Measurements from ENCODE around the gene PPTC7. TPM values are rescaled to one million over a fixed set of nuclear protein-coding genes. Genes with fewer than 3 reads are reported as not detected.

Gene PPTC7
- total and polyA plus RNA-seq, 2 of the 8 experiments (the other 6 are each of a cell fraction or from before 2014, with no cell fraction given), result 8.1 to 15.9 TPM

- FAIRE-seq, result no peak
- TF ChIP-seq ATF2 (IDR thresholded peaks at IDR 0.05; ENCODE audit: low read length) (no peak), USF2 (IDR thresholded peaks at IDR 0.05; ENCODE audit: low read length) (no peak), CBX5 (IDR thresholded peaks at IDR 0.05; ENCODE audit: low read depth, low read length) (no peak), RXRA (IDR thresholded peaks at IDR 0.05; ENCODE audit: insufficient read depth, low read depth, low read length) (no peak), TBP (IDR thresholded peaks at IDR 0.05; ENCODE audit: low read depth, low read length) (no peak), KDM5A (IDR thresholded peaks at IDR 0.05; ENCODE audit: low read length) (no peak), CEBPB (IDR thresholded peaks at IDR 0.05; ENCODE audit: low read depth, low read length) (no peak), HDAC2 (IDR thresholded peaks at IDR 0.05; ENCODE audit: borderline replicate concordance in 1 of 2, low read depth in 2 of 2, low read length in 2 of 2) (no peak), JUN (IDR thresholded peaks at IDR 0.05; ENCODE audit: low read depth, low read length) (no peak), POU5F1 (IDR thresholded peaks at IDR 0.05; ENCODE audit: low read depth, low read length) (no peak), SP1 (IDR thresholded peaks at IDR 0.05; ENCODE audit: low read depth, low read length) (no peak)
These were observed 54.8 kb downstream of the PPTC7 start for GRCh38 chr12:110528277-110528839.

More at GRCh38 chr12:110528277-110528839, 54.8 kb downstream of the PPTC7 start:
- Histone ChIP-seq H4K5ac (ENCODE audit: insufficient read length, low read depth, low read length) (no peak overlapping the region), H3K4me3 (ENCODE audit: extremely low read depth in 1 of 4, insufficient read depth in 2 of 4, low read depth in 3 of 4, low read length in 4 of 4) (no peak overlapping the region), H2AK5ac (ENCODE audit: low read depth, low read length) (no peak overlapping the region), H2BK12ac (ENCODE audit: low read depth, low read length) (no peak overlapping the region), H3K27me3 (replicated peaks in 1 of 4; ENCODE audit: control insufficient read depth in 3 of 4, extremely low read depth in 1 of 4, insufficient read depth in 3 of 4, low read length in 3 of 4) (no peaks in the 10 kb centered on the region), H3K23me2 (ENCODE audit: low read depth, low read length) (no peaks in the 10 kb centered on the region), H2BK15ac (ENCODE audit: low read length) (no peak overlapping the region), H2BK5ac (ENCODE audit: low read depth, low read length) (no peak overlapping the region), H3K36me3 (ENCODE audit: control insufficient read depth in 2 of 4, insufficient read depth in 4 of 4, low read length in 3 of 4) (no peaks in the 10 kb centered on the region; a peak in 1 of 8 replicates), H3K14ac (ENCODE audit: insufficient read length) (no peak overlapping the region), H3K18ac (ENCODE audit: extremely low read depth, low read length) (no peak overlapping the region), H3K4me2 (ENCODE audit: insufficient read depth in 1 of 2, low read depth in 2 of 2, low read length in 2 of 2) (no peak overlapping the region), H4K8ac (ENCODE audit: extremely low read depth, insufficient read depth, low read length) (no peak overlapping the region), H2BK20ac (ENCODE audit: low read length) (no peak overlapping the region), H3K4me1 (replicated peaks in 1 of 4; ENCODE audit: control insufficient read depth in 3 of 4, insufficient read depth in 4 of 4, low read length in 3 of 4) (no peaks in the 10 kb centered on the region), H3K79me2 (ENCODE audit: control insufficient read depth in 1 of 2, insufficient read depth in 2 of 2, low read length in 2 of 2) (no peaks in the 10 kb centered on the region), H3K27ac (ENCODE audit: low read depth, low read length) (no peak overlapping the region), H3K4ac (replicated peaks; ENCODE audit: insufficient read length, low read depth, low read length) (no peak overlapping the region), H2BK120ac (replicated peaks; ENCODE audit: low read depth, low read length) (no peak overlapping the region), H3K9me3 (ENCODE audit: insufficient read depth in 2 of 2, low read depth in 1 of 2, low read length in 1 of 2) (no peaks in the 10 kb centered on the region), H3K9ac (replicated peaks in 1 of 4; ENCODE audit: extremely low read depth in 1 of 4, low read depth in 3 of 4, low read length in 3 of 4) (no peak overlapping the region), H4K91ac (replicated peaks; ENCODE audit: insufficient read length, low read length) (no peak overlapping the region), H3K79me1 (ENCODE audit: low read depth, low read length) (no peaks in the 10 kb centered on the region), H3K56ac (replicated peaks; ENCODE audit: insufficient read length, low read depth, low read length) (no peak overlapping the region), H4K20me1 (replicated peaks in 1 of 2; ENCODE audit: control insufficient read depth in 1 of 2, insufficient read depth in 2 of 2, low read length in 2 of 2) (peaks cover 0 to 2% of the 10 kb centered on the region in 2 experiments), H3K23ac (ENCODE audit: insufficient read length) (no peak overlapping the region), H2AFZ (ENCODE audit: low read length) (no peak overlapping the region)
- DNase-seq (ENCODE audit: low read depth in 1 of 2, low spot score in 2 of 2), result no peak
- ChIA-PET CTCF (ENCODE audit: partially characterized antibody) (interaction anchor here (0.7 to 2.6 kb wide), 11 partner anchors 9 to 299 kb away, joined by 3 to 9 read pairs (median 4); partner anchors contain the start of gene ARPC3), POLR2A (ENCODE audit: partially characterized antibody) (interaction anchor here (1.0 to 1.4 kb wide), 3 partner anchors 27 to 199 kb away, joined by 3 to 4 read pairs (median 4); partner anchors contain the start of genes RAD9B and VPS29)
- WGBS, 2 experiments (ENCODE audit: extremely low coverage in 1 of 2, insufficient coverage in 1 of 2, insufficient read length in 1 of 2, insufficient replicate concordance in 2 of 2, low coverage in 1 of 2, low lambda C conversion rate in 2 of 2, missing lambda C conversion rate in 1 of 2), result 88% methylated on average over 6 of the region's 6 CpGs; no CpG with 5 or more reads in 1 of the 2 experiments
